HEK293 (cell line): ENCODE measurements around the gene SORBS2.

Experiments
- YY1 ChIP-seq: fragments of 450-650 bp; formaldehyde crosslinking; IDR thresholded peaks from 2 replicates; pipeline ENCODE4 v1.5.1; 2018; ENCODE audit warnings: missing biosample characterization, missing genetic modification characterization
- ZNF211 ChIP-seq: fragments of 450-650 bp; formaldehyde crosslinking; IDR thresholded peaks from 2 replicates; pipeline ENCODE4 v1.5.1; 2016; ENCODE audit warnings: low read depth, missing biosample characterization, missing genetic modification characterization
- ZNF274 ChIP-seq, 2 experiments: fragments of 200-500 bp in 1 of 2; fragments of 450-650 bp in 1 of 2; sonication (Bioruptor generic) in 1 of 2; formaldehyde crosslinking in 1 of 2; IDR thresholded peaks; 2 replicates each; pipeline versions ENCODE4 v1.5.1 to v1.6.1; 2014 to 2016; ENCODE audit warnings: borderline replicate concordance in 1 of 2, inconsistent platforms in 1 of 2, low read length in 1 of 2, missing biosample characterization in 1 of 2, missing genetic modification characterization in 1 of 2
- ZNF585B ChIP-seq: fragments of 450-650 bp; formaldehyde crosslinking; IDR thresholded peaks from 2 replicates; pipeline ENCODE4 v1.5.1; 2016; ENCODE audit warnings: missing biosample characterization, missing genetic modification characterization

- no peak for TF ChIP-seq ZNF585B (tag by site-specific recombination)
- TF ChIP-seq ZNF274 (IDR thresholded peaks at IDR 0.05; ENCODE audit: low read length), result no peak
- no peak for TF ChIP-seq ZNF274 (tag by site-specific recombination; IDR thresholded peaks at IDR 0.05; ENCODE audit: borderline replicate concordance)
- no peak for TF ChIP-seq YY1 (tag by site-specific recombination)
- no peak for TF ChIP-seq ZNF211 (tag by site-specific recombination)
These were observed 132.5 kb downstream of the SORBS2 start for GRCh38 chr4:185679523-185679922.
